SIG-M5 treated with dmso at 0.1 percent for 504 hours (cell line): ENCODE data around the gene LRRC2.
"Not testable (repeated sequence)": the region's sequence is repeated elsewhere in the genome, so short reads cannot be mapped to it uniquely, and the experiment has no call there.

Experiments used
- DNase-seq: peaks from one replicate; lab custom pipeline; 2025; ENCODE audit not compliant: unreplicated experiment; lab: John Stamatoyannopoulos, UW

The LRRC2 gene

GRCh38 chr3:46558184-46559043 is 7.7 kb downstream of the LRRC2 start:
- peak; percentile 46 for DNase-seq

GRCh38 chr3:46557814-46558183 is 8.3 kb downstream of the LRRC2 start:
- DNase-seq: no peak

GRCh38 chr3:46553154-46553553 is 12.9 kb downstream of the LRRC2 start:
- DNase-seq: no peak

- DNase-seq: no peak
Measured at GRCh38 chr3:46552538-46552937, 13.6 kb downstream of the LRRC2 start.

- DNase-seq: no peak
Measured at GRCh38 chr3:46551615-46552014, 14.5 kb downstream of the LRRC2 start.

GRCh38 chr3:46549989-46550388 is 16.1 kb downstream of the LRRC2 start:
- no peak for DNase-seq

- DNase-seq: no peak
Measured at GRCh38 chr3:46549408-46549904, 16.6 kb downstream of the LRRC2 start.

- DNase-seq: not testable (repeated sequence)
Measured at GRCh38 chr3:46548611-46549010, 17.5 kb downstream of the LRRC2 start.

GRCh38 chr3:46546896-46547440 is 19.1 kb downstream of the LRRC2 start:
- no peak for DNase-seq

GRCh38 chr3:46545818-46546630 is 20.1 kb downstream of the LRRC2 start:
- DNase-seq: no peak

GRCh38 chr3:46544771-46545503 is 21.2 kb downstream of the LRRC2 start:
- DNase-seq: no peak

GRCh38 chr3:46542801-46543201 is 23.3 kb downstream of the LRRC2 start:
- no peak for DNase-seq

- no peak for DNase-seq
Measured at GRCh38 chr3:46542344-46542743, 23.8 kb downstream of the LRRC2 start.

GRCh38 chr3:46541835-46542234 is 24.3 kb downstream of the LRRC2 start:
- DNase-seq: no peak

- no peak for DNase-seq
Measured at GRCh38 chr3:46540550-46540949, 25.6 kb downstream of the LRRC2 start.

GRCh38 chr3:46539443-46540005 is 26.6 kb downstream of the LRRC2 start:
- DNase-seq: no peak

GRCh38 chr3:46538803-46539442 is 27.2 kb downstream of the LRRC2 start:
- peak; percentile 90 for DNase-seq

- DNase-seq: not testable (repeated sequence)
Measured at GRCh38 chr3:46538425-46538802, 27.7 kb downstream of the LRRC2 start.

- no peak for DNase-seq
Measured at GRCh38 chr3:46537779-46538178, 28.3 kb downstream of the LRRC2 start.

- no peak for DNase-seq
Measured at GRCh38 chr3:46537316-46537715, 28.8 kb downstream of the LRRC2 start.
